H1 (cell line): ENCODE data around the gene INF2. TPM values are rescaled to one million over a fixed set of nuclear protein-coding genes. Genes with fewer than 3 reads are reported as not detected.
A peak's percentile ranks its signal among the peaks of the same experiment; 100 is the strongest.

Source experiments
- CTCF ChIA-PET: fragments of 300-600 bp; sonication (Branson Sonifier 250); formaldehyde crosslinking; loops from one replicate; lab custom pipeline; 2021; ENCODE audit not compliant: partially characterized antibody; lab: Charles Lee
- POLR2A ChIA-PET: fragments of 300-600 bp; sonication (Branson Sonifier 250); formaldehyde crosslinking; loops from one replicate; lab custom pipeline; 2021; ENCODE audit warnings: inconsistent platforms; ENCODE audit not compliant: partially characterized antibody; lab: Charles Lee
- DNase-seq, 2 experiments: peaks; one replicate each; pipeline versions ENCODE4 v3.0.0 to v3.0.0-alpha.2; 2010 to 2022; ENCODE audit warnings: low spot score in 2 of 2, low read depth in 1 of 2, mixed read lengths in 1 of 2
- FAIRE-seq: peaks from 2 replicates; lab custom pipeline; 2011; peaks lifted over from hg19 to GRCh38; lab: Jason Lieb, UNC
- H2AFZ ChIP-seq: 2 replicates; pipeline ENCODE4 v1.8.1; 2012; ENCODE audit warnings: low read length, inconsistent platforms
- H2AK5ac ChIP-seq: 2 replicates; pipeline ENCODE4 v1.6.1; 2013; ENCODE audit warnings: low read depth, low read length
- H2BK120ac ChIP-seq: replicated peaks from 2 replicates; pipeline ENCODE3; 2013; ENCODE audit warnings: low read depth, low read length, inconsistent platforms
- H2BK12ac ChIP-seq: 2 replicates; pipeline ENCODE4 v1.6.1; 2013; ENCODE audit warnings: low read depth, low read length
- H2BK15ac ChIP-seq: 2 replicates; pipeline ENCODE4 v1.6.1; 2013; ENCODE audit warnings: low read length
- H2BK20ac ChIP-seq: 2 replicates; pipeline ENCODE4 v1.6.1; 2013; ENCODE audit warnings: low read length
- H2BK5ac ChIP-seq: 2 replicates; pipeline ENCODE4 v1.6.1; 2013; ENCODE audit warnings: low read depth, low read length
- H3K14ac ChIP-seq: 2 replicates; pipeline ENCODE4 v1.6.1; 2013; ENCODE audit warnings: inconsistent platforms; ENCODE audit not compliant: insufficient read length
- H3K18ac ChIP-seq: 2 replicates; pipeline ENCODE4 v1.6.1; 2013; ENCODE audit warnings: low read length; ENCODE audit errors: extremely low read depth
- H3K23ac ChIP-seq: 2 replicates; pipeline ENCODE4 v1.6.1; 2013; ENCODE audit warnings: inconsistent platforms; ENCODE audit not compliant: insufficient read length
- H3K23me2 ChIP-seq: 2 replicates; pipeline ENCODE4 v1.6.1; 2013; ENCODE audit warnings: low read depth, low read length
- H3K27ac ChIP-seq: 2 replicates; pipeline ENCODE4 v1.6.1; 2011; ENCODE audit warnings: low read depth, low read length, inconsistent platforms
- H3K27me3 ChIP-seq, 4 experiments: replicated peaks in 1 of 4; 1 replicate in 1 of 4; 2 replicates in 3 of 4; pipeline versions ENCODE4 v1.6.1 to v1.8.1; 2011 to 2013; ENCODE audit warnings: low read length in 3 of 4, mild to moderate bottlenecking in 3 of 4, inconsistent platforms in 2 of 4, mixed read lengths in 2 of 4, moderate library complexity in 1 of 4; ENCODE audit not compliant: control insufficient read depth in 3 of 4, insufficient read depth in 3 of 4; ENCODE audit errors: extremely low read depth in 1 of 4
- H3K36me3 ChIP-seq, 4 experiments: 2 replicates each; pipeline versions ENCODE4 v1.6.1 to v1.8.1; 2011 to 2013; ENCODE audit warnings: mild to moderate bottlenecking in 4 of 4, low read length in 3 of 4, moderate library complexity in 2 of 4, control low read depth in 1 of 4, inconsistent platforms in 1 of 4; ENCODE audit not compliant: insufficient read depth in 4 of 4, control insufficient read depth in 2 of 4
- H3K4ac ChIP-seq: replicated peaks from 2 replicates; pipeline ENCODE3; 2013; ENCODE audit warnings: low read length, low read depth, mixed read lengths, inconsistent platforms; ENCODE audit not compliant: insufficient read length
- H3K4me1 ChIP-seq, 4 experiments: replicated peaks in 1 of 4; 1 replicate in 1 of 4; 2 replicates in 3 of 4; pipeline versions ENCODE4 v1.6.1 to v1.8.1; 2011 to 2013; ENCODE audit warnings: low read length in 3 of 4, inconsistent platforms in 2 of 4, mixed read lengths in 1 of 4; ENCODE audit not compliant: insufficient read depth in 4 of 4, control insufficient read depth in 3 of 4
- H3K4me2 ChIP-seq, 2 experiments: 2 replicates each; pipeline versions ENCODE4 v1.6.1 to v1.8.1; 2011 to 2013; ENCODE audit warnings: low read depth in 2 of 2, low read length in 2 of 2, control low read depth in 1 of 2, inconsistent platforms in 1 of 2, mild to moderate bottlenecking in 1 of 2; ENCODE audit not compliant: insufficient read depth in 1 of 2
- H3K4me3 ChIP-seq, 4 experiments: fragments of 200-600, 300-600 bp in 1 of 4; sonication (generic), shearing (Covaris generic), sonication (Bioruptor Twin) in 1 of 4; 2 replicates each; pipeline versions ENCODE4 v1.5.1 to v1.8.1; 2011 to 2016; ENCODE audit warnings: low read length in 4 of 4, low read depth in 3 of 4, control low read depth in 2 of 4, inconsistent platforms in 2 of 4, mild to moderate bottlenecking in 2 of 4, mixed read lengths in 1 of 4, moderate library complexity in 1 of 4; ENCODE audit not compliant: insufficient read depth in 2 of 4; ENCODE audit errors: extremely low read depth in 1 of 4
- H3K56ac ChIP-seq: replicated peaks from 2 replicates; pipeline ENCODE3; 2013; ENCODE audit warnings: low read depth, mild to moderate bottlenecking, mixed read lengths, low read length, inconsistent platforms; ENCODE audit not compliant: insufficient read length
- H3K79me1 ChIP-seq: 2 replicates; pipeline ENCODE4 v1.6.1; 2013; ENCODE audit warnings: low read depth, low read length, control low read depth
- H3K79me2 ChIP-seq, 2 experiments: 2 replicates each; pipeline versions ENCODE4 v1.6.1 to v1.8.1; 2012 to 2013; ENCODE audit warnings: low read length in 2 of 2, mild to moderate bottlenecking in 2 of 2, inconsistent platforms in 1 of 2; ENCODE audit not compliant: insufficient read depth in 2 of 2, control insufficient read depth in 1 of 2
- H3K9ac ChIP-seq, 4 experiments: replicated peaks in 1 of 4; 1 replicate in 1 of 4; 2 replicates in 3 of 4; pipeline versions ENCODE4 v1.6.1 to v1.8.1; 2011 to 2013; ENCODE audit warnings: low read depth in 3 of 4, low read length in 3 of 4, control low read depth in 2 of 4, mild to moderate bottlenecking in 2 of 4, moderate library complexity in 2 of 4, inconsistent platforms in 1 of 4; ENCODE audit errors: extremely low read depth in 1 of 4
- H3K9me3 ChIP-seq, 2 experiments: 2 replicates each; pipeline versions ENCODE4 v1.6.1 to v1.8.1; 2012 to 2013; ENCODE audit warnings: mild to moderate bottlenecking in 2 of 2, moderate library complexity in 2 of 2, control low read depth in 1 of 2, inconsistent platforms in 1 of 2, low read depth in 1 of 2, low read length in 1 of 2, mixed read lengths in 1 of 2; ENCODE audit not compliant: insufficient read depth in 2 of 2
- H4K20me1 ChIP-seq, 2 experiments: replicated peaks in 1 of 2; 2 replicates each; pipeline versions ENCODE3 to v1.8.1; 2011 to 2013; ENCODE audit warnings: inconsistent platforms in 2 of 2, low read length in 2 of 2, mild to moderate bottlenecking in 1 of 2; ENCODE audit not compliant: insufficient read depth in 2 of 2, control insufficient read depth in 1 of 2
- H4K5ac ChIP-seq: 2 replicates; pipeline ENCODE4 v1.6.1; 2013; ENCODE audit warnings: low read length, low read depth, mixed read lengths, inconsistent platforms; ENCODE audit not compliant: insufficient read length
- H4K8ac ChIP-seq: 2 replicates; pipeline ENCODE4 v1.8.0; 2013; ENCODE audit warnings: mild to moderate bottlenecking, moderate library complexity, low read length, inconsistent platforms; ENCODE audit not compliant: insufficient read depth; ENCODE audit errors: extremely low read depth
- H4K91ac ChIP-seq: replicated peaks from 2 replicates; pipeline ENCODE3; 2013; ENCODE audit warnings: low read length, mixed read lengths, inconsistent platforms; ENCODE audit not compliant: insufficient read length
- MAFK ChIP-seq: IDR thresholded peaks from 2 replicates; pipeline ENCODE4 v1.6.1; 2012; ENCODE audit warnings: low read depth, mild to moderate bottlenecking, improper control_type of control experiment, low read length
- TAF1 ChIP-seq: IDR thresholded peaks from 2 replicates; pipeline ENCODE4 v1.6.1; 2011; ENCODE audit warnings: mild to moderate bottlenecking, low read depth, low read length
- WGBS, 2 experiments: shearing (Covaris generic) in 1 of 2; methylation state at CpG; one replicate each; pipeline versions ENCODE4 v1.1.6 to v1.1.7; 2013 to 2015; ENCODE audit warnings: low lambda C conversion rate in 2 of 2, mixed read lengths in 2 of 2, inconsistent platforms in 1 of 2, low coverage in 1 of 2, missing lambda C conversion rate in 1 of 2; ENCODE audit not compliant: insufficient replicate concordance in 2 of 2, insufficient coverage in 1 of 2, insufficient read length in 1 of 2; ENCODE audit errors: extremely low coverage in 1 of 2, missing lambda C conversion rate in 1 of 2; 5-methylcytosine and 5-hydroxymethylcytosine counted together
- polyA plus RNA-seq, 7 experiments: library from polyadenylated mRNA; depleted of rRNA in 3 of 7; stranded (reverse) in 5 of 7; unstranded in 2 of 7; fragments of >200 nt in 5 of 7; fragments of 200-250 nt in 2 of 7; gene quantifications; 1 replicate in 5 of 7; 2 replicates in 1 of 7; 4 replicates in 1 of 7; pipeline versions ENCODE4 v1.2.1 to v1.2.3, GENCODE V29; 2011 to 2013; ENCODE audit warnings: missing spikeins in 2 of 7, mixed read lengths in 2 of 7
- total RNA-seq: library from RNA; stranded (reverse); fragmentation: NEBNext Ultra II Directional; extraction: Animal tissue kit (Norgen Biotek cat#: 25700); gene quantifications from 2 replicates; pipeline ENCODE4 v1.2.1, GENCODE V29; 2021

The INF2 gene
- total and polyA plus RNA-seq, 2 of the 8 experiments (the other 6 are each of a cell fraction or from before 2014, with no cell fraction given), result 29.1 to 59.5 TPM

- Histone ChIP-seq H3K36me3 (peaks cover 0 to 12% (median 9%) of the 10 kb centered on the region in 4 experiments; a peak in 6 of 8 replicates), H3K14ac (no peak overlapping the region), H3K4ac (no peak overlapping the region), H2BK120ac (no peak overlapping the region), H2AFZ (no peak overlapping the region), H3K79me2 (no peaks in the 10 kb centered on the region), H3K27me3 (no peaks in the 10 kb centered on the region), H4K8ac (no peak overlapping the region), H3K18ac (no peak overlapping the region), H3K23me2 (no peaks in the 10 kb centered on the region), H4K5ac (no peak overlapping the region), H4K20me1 (peaks cover 3 to 11% of the 10 kb centered on the region in 2 experiments), H3K4me3 (peak overlapping the region in 2 of 4 experiments; percentile 18 to 23; a peak in 2 of 8 replicates), H3K4me2 (peak overlapping the region in 1 of 2 experiments; percentile 37; a peak in 1 of 4 replicates), H3K56ac (no peak overlapping the region), H2BK20ac (no peak overlapping the region), H2BK15ac (no peak overlapping the region), H2BK5ac (0 out of 2 replicates have a peak overlapping the region, but pooled peaks have one; percentile 2), H3K9ac (no peak overlapping the region), H3K27ac (peak overlapping the region; percentile 24; the same call in 1 of the 2 replicates), H3K4me1 (peaks cover 0 to 11% (median 8%) of the 10 kb centered on the region in 4 experiments; a peak in 6 of 7 replicates), H2AK5ac (no peak overlapping the region), H3K79me1 (no peaks in the 10 kb centered on the region), H3K9me3 (peaks cover 11 to 13% of the 10 kb centered on the region in 2 experiments; a peak in 2 of 4 replicates), H4K91ac (no peak overlapping the region), H2BK12ac (0 out of 2 replicates have a peak overlapping the region, but pooled peaks have one; percentile 17), H3K23ac (no peak overlapping the region)
- ChIA-PET CTCF (interaction anchor here (0.6 to 7.8 kb wide), 14 partner anchors 8 to 1995 kb away, joined by 3 to 110 read pairs (median 4); partner anchors contain the start of genes AKT1 and ZBTB42), POLR2A (interaction anchor here (0.8 to 2.3 kb wide), 8 partner anchors 8 to 51 kb away, joined by 3 to 13 read pairs (median 6); partner anchors contain the start of gene SIVA1)
- WGBS, 2 experiments, result 91% methylated on average over 15 of the region's 15 CpGs; no CpG with 5 or more reads in 1 of the 2 experiments
- TF ChIP-seq TAF1, result no peak
- TF ChIP-seq MAFK, result 0 out of 2 replicates have a peak, but pooled peaks have one; percentile 21
- no peak for FAIRE-seq
- DNase-seq, result no peak
Observed at GRCh38 chr14:104766863-104767633, 77.6 kb downstream of the INF2 start.
